ENCODE results near the gene IFI16.
"Not testable (repeated sequence)": the region's sequence is repeated elsewhere in the genome, so short reads cannot be mapped to it uniquely, and the experiment has no call there.

IFI16 gene

GRCh38 chr1:159067699-159068621 is 58.3 kb downstream of the IFI16 start:
- DNase-seq, result peak; percentile 97

- peak; percentile 80 for DNase-seq
These were observed 59.2 kb downstream of the IFI16 start for GRCh38 chr1:159068886-159069285.

- DNase-seq, result peak; percentile 48
These were observed 62.4 kb downstream of the IFI16 start for GRCh38 chr1:159071970-159072582.

- peak; percentile 96 for DNase-seq
These were observed 66.9 kb downstream of the IFI16 start, which contains the start of gene AIM2 for GRCh38 chr1:159076438-159077119. Gene AIM2, minus strand, starts transcription at chr1:159076766. Its CDS starts 3,267 bp downstream, at chr1:159073499.

GRCh38 chr1:159077120-159077961 is 67.6 kb downstream of the IFI16 start:
- peak; percentile 91 for DNase-seq

GRCh38 chr1:159079525-159079924 is 69.8 kb downstream of the IFI16 start:
- DNase-seq, result no peak

GRCh38 chr1:159081626-159082025 is 71.9 kb downstream of the IFI16 start:
- no peak for DNase-seq

GRCh38 chr1:159083013-159083412 is 73.3 kb downstream of the IFI16 start:
- DNase-seq, result no peak

GRCh38 chr1:159084152-159084551 is 74.4 kb downstream of the IFI16 start:
- DNase-seq, result no peak

- peak; percentile 91 for DNase-seq
These were observed 75.2 kb downstream of the IFI16 start for GRCh38 chr1:159084867-159085266.

GRCh38 chr1:159088050-159088449 is 78.3 kb downstream of the IFI16 start:
- DNase-seq, result peak; percentile 53

- peak; percentile 18 for DNase-seq
These were observed 79.0 kb downstream of the IFI16 start for GRCh38 chr1:159088546-159089183.

- DNase-seq, result peak; percentile 34
These were observed 79.6 kb downstream of the IFI16 start for GRCh38 chr1:159089184-159089791.

GRCh38 chr1:159090286-159091179 is 80.8 kb downstream of the IFI16 start:
- DNase-seq, result peak; percentile 22

- no peak for DNase-seq
These were observed 81.5 kb downstream of the IFI16 start for GRCh38 chr1:159091180-159091560.

- DNase-seq, result peak; percentile 83
These were observed 81.9 kb downstream of the IFI16 start for GRCh38 chr1:159091607-159092031.

GRCh38 chr1:159092036-159092760 is 82.5 kb downstream of the IFI16 start:
- DNase-seq, result peak; percentile 82

- DNase-seq, result no peak
These were observed 88.9 kb downstream of the IFI16 start for GRCh38 chr1:159098596-159098995.

- DNase-seq, result no peak
These were observed 90.9 kb downstream of the IFI16 start for GRCh38 chr1:159100589-159100988.

GRCh38 chr1:159103021-159103420 is 93.3 kb downstream of the IFI16 start:
- not testable (repeated sequence) for DNase-seq

Measured in MV-4-11 (cell line).